GM23338 (cell line): ENCODE measurements around the gene DUSP1.

Source experiments
- CTCF ChIP-seq, 2 experiments: fragments of 200-600 bp in 1 of 2; sonication (generic) in 1 of 2; conservative IDR thresholded peaks; 2 replicates each; pipeline versions ENCODE4 v1.5.1 to v1.6.1; 2016 to 2017; ENCODE audit warnings: antibody characterized with exemption in 2 of 2, low read depth in 2 of 2, mild to moderate bottlenecking in 2 of 2, moderate library complexity in 1 of 2
- EZH2 ChIP-seq: fragments of 200-600 bp; sonication (generic); IDR thresholded peaks from one replicate; pipeline ENCODE4 v1.8.0; 2017; ENCODE audit warnings: antibody characterized with exemption, mild to moderate bottlenecking, low read depth; ENCODE audit not compliant: unreplicated experiment
- EZH2phosphoT487 ChIP-seq: fragments of 200-600 bp; sonication (generic); IDR thresholded peaks from one replicate; pipeline ENCODE4 v1.8.1; 2018; ENCODE audit warnings: antibody characterized with exemption; ENCODE audit not compliant: unreplicated experiment
- POLR2AphosphoS5 ChIP-seq: IDR thresholded peaks from 2 replicates; pipeline ENCODE4 v1.6.1; 2016; ENCODE audit warnings: antibody characterized with exemption, low read depth
- REST ChIP-seq: IDR thresholded peaks from one replicate; pipeline ENCODE4 v1.6.1; 2018; ENCODE audit warnings: antibody characterized with exemption; ENCODE audit not compliant: unreplicated experiment
- STAT1 ChIP-seq: IDR thresholded peaks from one replicate; pipeline ENCODE4 v1.6.1; 2016; ENCODE audit warnings: antibody characterized with exemption; ENCODE audit not compliant: unreplicated experiment
- ZNF114 ChIP-seq: fragments of 250-450 bp; sonication (Bioruptor Pico); IDR thresholded peaks from 2 replicates; pipeline ENCODE4 v1.5.0; 2020; ENCODE audit warnings: mild to moderate bottlenecking, moderate library complexity

GRCh38 chr5:172817664-172818063 is 46.7 kb upstream of the DUSP1 start:
- TF ChIP-seq EZH2: no peak
- TF ChIP-seq CTCF (conservative IDR thresholded peaks at IDR 0.05; ENCODE audit: low read depth in 2 of 2): no peak
- no peak for TF ChIP-seq STAT1
- TF ChIP-seq ZNF114 (CRISPR knock-in tag): no peak
- TF ChIP-seq EZH2phosphoT487: no peak
- TF ChIP-seq POLR2AphosphoS5: no peak
- TF ChIP-seq REST: no peak
